ENCODE measurements around the gene IQSEC1.
A peak's percentile ranks its signal among the peaks of the same experiment; 100 is the strongest.

IQSEC1 gene

DNA sequence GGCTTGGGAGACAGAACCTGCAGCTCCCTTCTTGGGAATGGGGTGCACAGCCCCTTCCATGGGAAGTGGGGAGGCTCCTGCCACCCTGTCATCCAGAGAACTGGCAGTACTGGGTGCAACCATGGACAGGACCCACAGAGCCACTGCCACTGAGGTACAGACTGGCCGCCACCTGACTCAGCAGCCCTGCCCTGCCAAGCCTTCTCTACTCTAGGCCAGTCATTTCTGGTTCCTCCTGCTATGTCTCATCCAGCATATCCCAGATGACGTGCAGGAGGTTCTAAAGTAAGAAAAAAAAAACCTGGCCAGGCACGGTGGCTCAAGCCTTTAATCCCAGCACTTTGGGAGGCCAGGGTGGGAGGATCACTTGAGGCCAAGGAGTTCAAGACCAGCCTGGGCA, 155.0 kb downstream of the IQSEC1 start:
- Mint-ChIP-seq H3K4me1 (peaks cover 16% of the 10 kb centered on the region), H3K36me3 (peaks cover 32% of the 10 kb centered on the region), H3K27me3 (no peaks in the 10 kb centered on the region), H3K9me3 (no peaks in the 10 kb centered on the region), H3K27ac (no peak overlapping the region), H3K4me3 (no peak overlapping the region)
- no peak for ATAC-seq

DNA sequence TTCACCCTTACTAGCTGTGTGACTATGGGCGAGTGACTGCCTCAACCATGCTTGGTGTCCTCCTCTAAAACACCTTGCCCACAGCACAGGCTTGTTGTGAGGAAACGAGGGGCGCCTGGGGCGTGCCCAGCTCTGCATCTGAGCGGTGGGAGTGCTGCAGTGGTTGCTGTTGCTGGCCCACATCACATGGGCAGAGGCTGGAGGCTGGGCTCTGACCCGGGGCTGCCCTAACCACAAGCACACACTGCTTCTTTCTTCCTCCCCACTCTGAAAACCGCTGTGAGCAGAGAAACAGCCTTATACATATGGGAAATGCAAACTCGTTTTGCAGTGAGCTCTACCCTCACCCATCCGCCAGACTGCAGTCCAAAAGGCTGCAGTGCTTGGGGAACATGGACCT, 157.1 kb downstream of the IQSEC1 start:
- H3K9me3 Mint-ChIP-seq = no peaks in the 10 kb centered on the region
- H3K27me3 Mint-ChIP-seq = no peaks in the 10 kb centered on the region
- H3K27ac Mint-ChIP-seq = peak overlapping the region; percentile 55
- ATAC-seq = peak; percentile 75
- H3K36me3 Mint-ChIP-seq = peaks cover 25% of the 10 kb centered on the region
- peaks cover 16% of the 10 kb centered on the region for H3K4me1 Mint-ChIP-seq
- no peak overlapping the region for H3K4me3 Mint-ChIP-seq

DNA sequence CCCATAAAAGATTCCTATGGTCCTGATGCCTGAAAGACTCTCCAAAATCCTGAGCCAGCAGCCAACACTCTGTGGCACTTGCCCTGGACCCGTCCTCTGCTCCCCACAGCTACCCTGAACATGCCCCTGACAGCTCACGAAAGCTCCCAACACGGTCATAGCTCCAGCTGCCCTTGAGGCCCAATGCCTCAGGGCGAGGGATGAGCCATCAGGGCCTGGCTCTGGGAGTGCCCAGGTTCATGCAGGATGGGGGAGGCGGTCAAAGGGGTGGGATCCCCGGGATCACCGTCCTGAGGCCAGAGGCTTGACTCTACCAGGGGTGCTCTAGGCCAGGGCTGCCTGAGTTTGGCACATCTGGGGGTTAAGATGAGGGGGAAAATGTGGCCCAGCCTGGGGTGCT, 159.1 kb downstream of the IQSEC1 start:
- Mint-ChIP-seq H3K27me3 (no peaks in the 10 kb centered on the region), H3K9me3 (no peaks in the 10 kb centered on the region), H3K27ac (peak overlapping the region; percentile 54), H3K36me3 (peaks cover 32% of the 10 kb centered on the region), H3K4me1 (peaks cover 16% of the 10 kb centered on the region), H3K4me3 (no peak overlapping the region)
- ATAC-seq = no peak

DNA sequence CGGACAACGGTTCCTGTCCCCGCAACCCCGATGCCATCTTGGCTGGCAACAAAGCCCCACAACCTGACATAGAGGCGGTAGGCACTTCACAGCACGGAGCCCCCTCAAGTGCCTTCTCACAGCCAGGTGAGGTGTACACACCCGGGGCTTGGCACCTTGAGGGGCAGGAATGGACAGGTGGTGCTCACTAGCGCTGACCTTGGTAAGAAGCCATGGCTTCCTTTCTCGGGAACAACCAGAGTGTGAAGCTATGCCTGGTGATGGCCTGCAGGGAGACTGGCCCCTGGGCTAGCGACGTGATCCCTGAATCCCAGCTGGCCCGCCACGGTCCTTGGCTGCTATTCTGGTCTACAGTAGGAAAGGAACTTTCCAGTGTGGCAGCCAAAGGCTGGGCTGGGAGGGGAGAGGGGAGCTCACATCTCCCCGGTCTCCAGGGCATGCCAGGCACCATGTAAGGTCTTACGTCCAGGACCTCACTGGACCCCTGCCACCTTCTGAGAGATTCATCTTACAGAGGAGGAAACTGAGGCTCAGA, 161.3 kb downstream of the IQSEC1 start:
- Mint-ChIP-seq H3K9me3 (no peaks in the 10 kb centered on the region), H3K27ac (no peak overlapping the region), H3K4me1 (peaks cover 15% of the 10 kb centered on the region), H3K36me3 (peaks cover 42% of the 10 kb centered on the region), H3K27me3 (no peaks in the 10 kb centered on the region), H3K4me3 (no peak overlapping the region)
- no peak for ATAC-seq

DNA sequence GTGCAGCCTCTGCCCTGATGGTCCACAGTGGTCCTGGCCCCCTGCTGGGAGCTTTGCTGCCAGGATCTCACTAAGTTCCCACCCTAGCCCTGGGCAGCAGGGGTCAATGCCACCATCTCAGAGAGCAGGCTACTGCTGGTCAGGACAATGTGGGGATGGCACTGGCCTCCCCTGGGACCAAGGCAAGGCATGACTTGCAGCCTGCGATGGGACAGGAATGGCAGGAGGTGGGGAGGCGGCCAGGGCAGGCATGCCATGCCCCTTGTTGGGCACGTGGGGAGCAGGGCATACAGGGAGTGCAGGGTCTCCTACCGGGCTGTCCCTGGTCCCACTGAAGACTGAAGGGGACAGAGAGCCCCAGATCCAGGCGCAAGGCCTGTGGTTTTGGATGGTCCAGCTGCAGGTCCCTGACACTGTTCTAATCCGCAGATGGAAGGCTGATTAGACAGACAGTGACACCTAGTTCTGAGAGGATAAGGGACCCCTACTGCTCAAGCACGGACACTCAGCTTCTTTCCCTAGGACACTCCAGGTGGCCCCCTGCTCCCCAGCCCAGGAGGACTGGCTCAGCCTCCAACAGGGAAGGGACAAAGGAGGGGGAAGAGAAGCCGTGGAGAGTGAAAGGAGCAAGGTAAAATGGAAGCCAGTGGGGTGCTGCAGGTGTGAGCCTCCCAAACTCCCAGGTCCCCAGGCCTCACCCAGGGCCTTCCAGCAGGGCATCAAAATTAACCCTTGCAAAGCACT, 162.7 kb downstream of the IQSEC1 start:
- no peak overlapping the region for H3K4me3 Mint-ChIP-seq
- no peak for ATAC-seq
- peaks cover 42% of the 10 kb centered on the region for H3K36me3 Mint-ChIP-seq
- H3K27ac Mint-ChIP-seq = no peak overlapping the region
- H3K9me3 Mint-ChIP-seq = no peaks in the 10 kb centered on the region
- H3K4me1 Mint-ChIP-seq = peaks cover 5% of the 10 kb centered on the region
- no peaks in the 10 kb centered on the region for H3K27me3 Mint-ChIP-seq

DNA sequence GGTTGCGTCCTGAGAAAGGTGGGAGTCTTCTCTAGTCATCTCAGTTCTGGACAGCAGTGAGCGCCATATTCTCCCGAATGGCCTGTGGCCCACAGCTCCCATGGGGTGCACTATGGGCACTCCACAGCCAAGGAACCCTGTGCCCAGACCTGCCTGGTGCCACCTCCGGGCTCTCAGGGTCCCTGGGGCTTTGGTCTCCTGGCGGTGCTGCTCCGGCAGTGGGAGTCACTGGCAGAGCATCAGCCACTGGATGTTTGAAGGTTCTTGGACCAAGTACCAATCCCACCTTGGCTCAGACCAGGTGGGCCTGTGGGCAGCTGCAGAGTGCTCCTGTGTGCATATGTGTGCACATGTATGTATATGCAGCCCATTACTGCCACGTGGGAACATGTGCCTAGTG, 163.5 kb downstream of the IQSEC1 start:
- no peak overlapping the region for H3K4me3 Mint-ChIP-seq
- H3K36me3 Mint-ChIP-seq = peaks cover 41% of the 10 kb centered on the region
- no peak for ATAC-seq
- H3K27me3 Mint-ChIP-seq = no peaks in the 10 kb centered on the region
- H3K27ac Mint-ChIP-seq = no peak overlapping the region
- H3K4me1 Mint-ChIP-seq = peaks cover 5% of the 10 kb centered on the region
- H3K9me3 Mint-ChIP-seq = no peaks in the 10 kb centered on the region

DNA sequence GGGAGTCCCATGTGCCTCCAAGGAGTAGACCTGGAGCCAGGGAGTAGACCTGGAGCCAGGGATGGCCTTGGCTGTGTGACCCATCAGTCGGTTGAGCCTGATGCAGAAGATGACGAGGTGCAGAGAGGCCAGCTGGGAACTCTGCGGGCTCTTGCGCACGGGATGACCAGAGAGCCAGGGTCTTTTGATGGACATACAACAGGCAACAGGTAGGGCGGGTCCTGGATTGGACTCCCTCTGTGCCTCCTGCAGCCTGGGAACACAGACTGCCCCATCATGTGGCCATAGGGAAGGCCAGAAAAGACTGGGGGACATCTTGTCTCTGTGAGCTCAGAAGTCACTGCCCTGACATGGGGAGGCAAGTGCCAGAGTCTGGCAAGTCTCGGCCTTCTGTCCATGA, 164.4 kb downstream of the IQSEC1 start:
- Mint-ChIP-seq H3K9me3 (no peaks in the 10 kb centered on the region), H3K4me3 (no peak overlapping the region)
- ATAC-seq = no peak

DNA sequence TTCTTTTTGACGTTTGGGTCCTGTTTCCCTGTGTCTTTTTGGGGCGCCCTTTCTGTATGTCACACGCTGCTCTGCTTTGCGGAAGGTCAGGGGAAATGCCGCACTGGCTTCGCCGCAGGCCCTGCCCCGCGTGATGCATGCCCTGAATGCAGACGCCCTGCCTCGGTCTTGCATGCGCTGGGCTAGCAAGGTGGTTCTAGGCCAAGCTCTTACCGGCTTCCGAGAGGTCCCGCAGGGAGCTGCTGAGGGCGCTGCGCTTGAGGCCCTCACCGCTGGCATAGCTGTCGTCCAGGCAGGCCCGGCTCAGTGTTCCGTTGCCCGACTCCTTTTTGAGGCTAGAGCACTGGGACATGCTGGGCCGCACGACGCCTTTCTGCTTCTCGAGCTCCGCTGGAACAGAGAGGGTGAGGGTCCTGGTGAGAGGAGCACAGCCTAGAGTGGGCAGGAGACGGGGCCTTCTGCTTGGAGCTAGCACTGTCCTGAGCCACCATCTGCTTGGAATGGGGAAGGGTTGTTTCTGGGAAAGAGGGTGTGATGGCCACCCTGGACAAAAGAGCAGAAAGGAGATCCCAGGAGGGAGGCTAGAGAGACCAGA, 165.0 kb downstream of the IQSEC1 start:
- no peak for ATAC-seq
- Mint-ChIP-seq H3K9me3 (no peaks in the 10 kb centered on the region), H3K27ac (peak overlapping the region; percentile 28), H3K4me1 (peaks cover 17% of the 10 kb centered on the region), H3K27me3 (no peaks in the 10 kb centered on the region), H3K4me3 (no peak overlapping the region), H3K36me3 (peaks cover 29% of the 10 kb centered on the region)

More for the DNA sequence above, 164.4 kb downstream of the IQSEC1 start:
- peaks cover 33% of the 10 kb centered on the region for H3K36me3 Mint-ChIP-seq
- H3K4me1 Mint-ChIP-seq = peaks cover 11% of the 10 kb centered on the region
- H3K27ac Mint-ChIP-seq = peak overlapping the region; percentile 28
- H3K27me3 Mint-ChIP-seq = no peaks in the 10 kb centered on the region

DNA sequence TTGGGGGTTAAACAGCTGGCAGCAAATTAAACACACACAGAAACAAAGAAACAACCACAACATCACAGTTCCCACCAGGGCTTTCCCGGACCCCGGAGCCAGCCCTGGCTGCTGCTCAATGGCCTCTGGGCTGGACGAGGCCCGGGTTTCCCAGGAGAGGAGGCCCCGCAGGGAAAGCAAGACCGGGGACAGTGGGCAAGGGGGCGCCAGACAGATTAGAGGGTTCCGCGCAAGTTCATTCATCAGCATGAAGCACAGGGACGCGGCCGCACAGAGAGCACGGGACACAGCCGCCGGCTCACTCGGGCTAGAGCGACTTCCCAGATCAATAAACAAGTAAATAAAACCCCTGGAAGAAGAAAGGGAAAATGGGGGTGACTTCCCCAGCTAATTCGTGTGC, 165.5 kb downstream of the IQSEC1 start:
- ATAC-seq = no peak
- H3K4me3 Mint-ChIP-seq = no peak overlapping the region
- no peaks in the 10 kb centered on the region for H3K27me3 Mint-ChIP-seq
- H3K4me1 Mint-ChIP-seq = peaks cover 22% of the 10 kb centered on the region
- peaks cover 31% of the 10 kb centered on the region for H3K36me3 Mint-ChIP-seq
- H3K9me3 Mint-ChIP-seq = no peaks in the 10 kb centered on the region
- H3K27ac Mint-ChIP-seq = no peak overlapping the region

DNA sequence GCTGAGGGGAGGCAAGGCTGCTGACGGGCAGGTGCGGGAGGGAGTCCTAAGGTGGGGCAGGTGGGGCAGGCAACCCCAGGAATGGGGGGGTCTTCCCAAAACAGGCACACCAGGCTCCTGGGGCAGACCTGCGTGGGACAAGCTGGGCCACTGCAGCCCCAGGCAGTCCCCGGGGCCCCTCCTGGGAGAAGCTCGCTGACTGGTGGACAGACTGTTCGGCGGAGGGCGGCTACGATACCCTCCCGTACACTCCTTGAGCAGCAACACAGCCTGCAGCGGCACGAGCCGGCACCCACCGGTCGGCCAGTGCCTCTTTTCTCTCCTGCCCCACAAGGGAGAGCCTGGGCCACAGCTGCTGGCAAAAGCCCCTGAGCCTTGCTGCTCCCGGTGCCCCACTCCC, 165.9 kb downstream of the IQSEC1 start:
- H3K36me3 Mint-ChIP-seq = peaks cover 36% of the 10 kb centered on the region
- peak overlapping the region; percentile 32 for H3K27ac Mint-ChIP-seq
- no peaks in the 10 kb centered on the region for H3K9me3 Mint-ChIP-seq
- ATAC-seq = no peak
- no peak overlapping the region for H3K4me3 Mint-ChIP-seq
- H3K4me1 Mint-ChIP-seq = peaks cover 26% of the 10 kb centered on the region
- no peaks in the 10 kb centered on the region for H3K27me3 Mint-ChIP-seq

DNA sequence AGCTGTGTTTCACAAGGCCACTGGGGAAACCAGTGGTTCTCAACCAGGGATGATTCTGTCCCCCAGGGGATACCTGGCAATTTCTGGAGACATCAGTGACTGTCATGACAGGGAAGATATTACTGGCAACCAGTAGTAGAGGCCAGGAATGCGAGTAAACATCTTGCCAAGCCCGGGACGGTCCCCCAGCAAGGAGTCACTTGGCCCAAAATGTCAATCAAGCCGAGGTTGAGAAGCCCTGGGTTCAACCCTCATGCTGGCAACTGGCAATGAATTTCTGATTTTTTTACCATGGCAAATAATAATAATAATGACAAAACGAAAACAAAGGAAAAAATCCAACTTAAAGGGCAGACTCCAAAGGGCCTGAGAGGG, 166.3 kb downstream of the IQSEC1 start:
- Mint-ChIP-seq H3K9me3 (no peaks in the 10 kb centered on the region), H3K27me3 (no peaks in the 10 kb centered on the region), H3K4me1 (peaks cover 30% of the 10 kb centered on the region), H3K36me3 (peaks cover 40% of the 10 kb centered on the region), H3K27ac (peak overlapping the region; percentile 32), H3K4me3 (no peak overlapping the region)
- no peak for ATAC-seq

DNA sequence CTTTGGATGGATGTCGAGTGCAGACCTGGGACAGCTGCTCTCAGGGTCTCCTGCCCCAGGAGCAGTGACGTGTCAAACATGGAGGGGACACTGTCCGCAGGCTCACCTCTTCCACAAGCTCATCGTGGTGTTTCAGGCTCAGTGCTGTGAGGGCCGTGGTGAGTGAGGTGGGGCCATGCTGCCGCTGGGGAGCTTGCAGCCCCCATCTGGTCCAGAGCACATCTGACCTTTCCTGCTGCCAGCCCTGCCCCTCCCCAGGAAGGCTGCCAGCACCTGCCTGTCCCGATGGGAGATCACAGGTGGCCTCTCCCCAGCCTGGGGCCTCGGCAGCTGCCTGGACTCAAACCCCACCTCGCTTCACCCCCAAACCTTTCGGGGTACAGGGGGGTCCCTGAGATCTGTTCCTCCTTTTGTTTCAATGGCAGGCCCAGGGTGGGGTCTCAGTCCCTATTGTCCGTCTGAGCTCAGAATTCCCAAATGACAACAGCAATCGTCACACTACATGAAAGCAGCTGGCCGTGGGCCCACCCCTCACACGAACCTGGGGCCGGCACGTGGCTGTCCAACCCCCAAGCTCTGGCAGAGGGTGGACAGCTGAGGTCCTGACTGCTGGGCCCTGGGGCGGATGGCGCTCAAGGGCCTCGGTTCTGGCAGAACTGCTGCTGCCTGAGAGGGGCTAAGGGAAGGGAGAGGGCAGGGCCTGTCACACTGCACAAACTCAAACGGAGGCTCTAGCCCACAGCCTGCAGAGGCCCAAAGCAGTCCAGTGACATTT, 166.9 kb downstream of the IQSEC1 start:
- peaks cover 41% of the 10 kb centered on the region for H3K36me3 Mint-ChIP-seq
- H3K27ac Mint-ChIP-seq = peak overlapping the region; percentile 32
- H3K9me3 Mint-ChIP-seq = no peaks in the 10 kb centered on the region
- H3K27me3 Mint-ChIP-seq = no peaks in the 10 kb centered on the region
- no peak overlapping the region for H3K4me3 Mint-ChIP-seq
- ATAC-seq = peak; percentile 18
- H3K4me1 Mint-ChIP-seq = peaks cover 35% of the 10 kb centered on the region

DNA sequence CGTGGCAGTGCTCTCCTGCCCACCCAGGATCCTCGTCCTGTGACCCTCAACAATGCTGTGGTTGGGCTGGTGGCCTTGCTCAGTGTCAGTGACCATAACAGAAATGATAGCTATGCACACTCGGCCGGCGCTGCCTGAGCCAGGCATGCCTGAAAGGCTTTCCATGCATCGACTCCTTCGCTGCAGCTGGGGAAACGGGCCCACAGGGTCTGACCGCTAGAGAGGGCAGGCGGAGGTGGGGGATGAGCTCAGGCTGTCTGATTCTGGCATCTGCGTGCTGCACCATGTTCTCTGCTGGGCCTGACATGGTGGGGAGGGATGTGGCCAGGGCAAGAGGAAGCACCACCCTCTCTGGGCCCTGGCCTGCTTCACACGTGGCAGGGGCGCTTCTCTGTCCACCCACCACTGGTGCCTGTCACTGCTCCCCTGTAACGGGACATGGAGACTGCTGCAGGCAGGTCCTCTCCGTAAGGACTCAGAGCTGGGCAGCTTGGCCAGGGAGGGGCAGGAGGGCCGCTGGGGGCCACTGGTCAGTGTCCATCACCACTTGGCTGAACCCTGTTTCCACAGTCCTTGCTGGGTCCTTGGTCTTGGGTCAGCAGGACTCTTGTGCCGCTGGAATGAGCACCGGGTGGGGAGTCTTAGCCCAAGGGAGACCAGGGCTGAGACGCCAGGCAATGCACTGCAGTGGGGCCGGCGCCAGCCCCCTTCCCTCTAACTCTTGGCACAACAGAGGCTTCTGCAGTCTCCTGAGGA, 167.7 kb downstream of the IQSEC1 start:
- Mint-ChIP-seq H3K36me3 (peaks cover 43% of the 10 kb centered on the region), H3K27ac (no peak overlapping the region)

DNA sequence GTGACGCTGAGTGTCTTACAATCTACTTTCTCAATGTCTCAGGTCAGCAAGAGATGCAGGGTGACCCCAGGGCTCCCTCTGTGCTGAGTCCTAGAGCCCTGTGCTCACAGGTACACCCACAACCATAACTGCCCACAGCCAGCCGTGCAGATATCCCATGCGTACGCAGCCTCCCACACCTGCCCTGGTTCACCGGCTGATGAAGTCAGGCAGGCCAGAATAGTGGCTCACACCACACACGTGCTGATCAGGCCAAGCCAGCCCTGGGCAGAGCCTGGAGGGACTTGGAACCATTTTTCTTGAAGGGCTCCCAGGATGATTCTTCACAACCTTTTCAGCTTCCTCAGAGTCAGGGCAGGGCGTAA, 168.3 kb downstream of the IQSEC1 start:
- no peak for ATAC-seq
- H3K27ac Mint-ChIP-seq = no peak overlapping the region
- H3K9me3 Mint-ChIP-seq = no peaks in the 10 kb centered on the region
- no peaks in the 10 kb centered on the region for H3K27me3 Mint-ChIP-seq
- H3K4me3 Mint-ChIP-seq = no peak overlapping the region
- H3K36me3 Mint-ChIP-seq = peaks cover 47% of the 10 kb centered on the region
- peaks cover 35% of the 10 kb centered on the region for H3K4me1 Mint-ChIP-seq

More for the DNA sequence above, 167.7 kb downstream of the IQSEC1 start:
- Mint-ChIP-seq H3K4me3 (no peak overlapping the region), H3K9me3 (no peaks in the 10 kb centered on the region), H3K4me1 (peaks cover 35% of the 10 kb centered on the region), H3K27me3 (no peaks in the 10 kb centered on the region)
- ATAC-seq = no peak

DNA sequence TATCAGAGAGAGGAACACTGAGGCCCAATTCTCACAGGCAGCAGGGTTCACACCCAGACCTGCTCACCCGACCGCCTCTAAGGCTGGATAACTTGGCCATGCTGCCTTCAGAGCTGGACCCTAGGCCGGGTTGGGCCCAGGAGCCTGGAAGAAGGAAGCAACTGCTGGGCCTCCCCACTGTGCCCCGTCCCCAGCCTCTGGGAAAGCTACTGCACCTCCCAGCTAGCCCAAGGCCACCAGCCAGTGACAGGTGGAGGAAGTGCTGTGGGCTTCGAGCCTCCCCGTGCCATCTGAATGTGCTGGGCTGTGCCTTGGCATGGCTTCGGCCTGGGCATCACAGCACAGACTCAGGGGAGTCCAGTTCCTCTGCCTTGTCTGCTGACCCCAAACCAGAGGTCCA, 169.3 kb downstream of the IQSEC1 start:
- no peak for ATAC-seq
- Mint-ChIP-seq H3K4me3 (no peak overlapping the region), H3K4me1 (peaks cover 35% of the 10 kb centered on the region), H3K9me3 (no peaks in the 10 kb centered on the region), H3K27me3 (no peaks in the 10 kb centered on the region), H3K36me3 (peaks cover 50% of the 10 kb centered on the region), H3K27ac (no peak overlapping the region)

Data from stimulated activated memory B cell treated with anti-CD40 and anti-IgM and Interleukin-4, amounts not matched to agents 10 μg/mL and 1 μg/mL and 100 μg/mL, for 72 hours (primary cell).